HUES48 (cell line): ENCODE data around the gene CYYR1.

Experiments used
- H3K27ac ChIP-seq: one replicate; pipeline ENCODE4 v1.7.0; 2013; ENCODE audit warnings: low read depth, low read length, inconsistent platforms
- H3K27me3 ChIP-seq: 2 replicates; pipeline ENCODE4 v1.6.1; 2013; ENCODE audit warnings: mild to moderate bottlenecking, low read length; ENCODE audit not compliant: control insufficient read depth, insufficient read depth
- H3K36me3 ChIP-seq: 2 replicates; pipeline ENCODE4 v1.6.1; 2013; ENCODE audit warnings: low read length; ENCODE audit not compliant: control insufficient read depth, insufficient read depth
- H3K4me1 ChIP-seq: 2 replicates; pipeline ENCODE4 v1.6.1; 2013; ENCODE audit warnings: mild to moderate bottlenecking, low read length; ENCODE audit not compliant: control insufficient read depth, insufficient read depth
- H3K4me3 ChIP-seq: 2 replicates; pipeline ENCODE4 v1.5.1; 2013; ENCODE audit warnings: mild to moderate bottlenecking, low read depth, low read length
- H3K9ac ChIP-seq: 2 replicates; pipeline ENCODE4 v1.6.1; 2013; ENCODE audit warnings: mild to moderate bottlenecking, low read depth, low read length, moderate library complexity
- H3K9me3 ChIP-seq: 2 replicates; pipeline ENCODE4 v1.6.1; 2013; ENCODE audit warnings: low read length; ENCODE audit not compliant: control insufficient read depth, insufficient read depth

The CYYR1 gene

DNA sequence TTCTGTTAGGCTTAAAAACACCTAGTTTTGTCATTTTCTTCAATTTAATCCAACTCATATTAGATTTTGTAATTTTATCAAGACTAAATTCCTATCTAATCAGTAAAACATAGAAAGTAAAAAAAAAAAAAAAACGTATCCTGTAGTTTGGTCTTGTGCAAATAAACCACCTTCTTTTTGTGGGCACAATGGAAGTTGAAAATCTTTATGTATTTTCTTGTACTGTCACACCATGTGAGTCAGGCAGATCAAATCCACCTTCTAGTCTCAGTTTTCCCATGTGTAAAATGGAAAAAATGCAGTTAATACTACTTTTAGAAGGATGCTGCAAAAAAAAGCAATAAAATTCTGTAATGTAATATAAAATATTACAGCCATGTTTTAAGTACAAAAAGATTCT lies 129.8 kb downstream of the CYYR1 start:
- Histone ChIP-seq H3K4me3 (no peak overlapping the region), H3K36me3 (no peaks in the 10 kb centered on the region), H3K4me1 (no peaks in the 10 kb centered on the region), H3K9me3 (no peaks in the 10 kb centered on the region), H3K27ac (no peak overlapping the region), H3K9ac (no peak overlapping the region), H3K27me3 (no peaks in the 10 kb centered on the region)

DNA sequence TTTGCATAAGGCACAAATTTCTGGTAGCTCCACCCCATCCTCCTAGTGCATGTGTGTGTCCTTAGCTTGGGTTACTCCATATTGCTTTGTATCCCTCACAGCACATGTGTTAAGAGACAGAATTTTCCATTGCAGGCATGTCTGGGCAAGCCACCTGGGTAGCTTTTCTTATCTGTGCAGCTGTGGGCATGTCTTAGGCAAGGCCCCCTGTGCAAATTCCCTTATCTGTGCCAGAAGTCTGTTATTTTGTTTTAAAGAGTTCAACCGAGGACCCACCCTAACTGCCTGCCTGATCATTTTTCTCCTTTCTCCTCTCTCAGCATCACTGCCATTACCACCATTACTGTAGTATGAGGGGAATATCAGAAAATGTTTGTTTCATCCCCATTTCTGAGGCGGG lies 131.9 kb downstream of the CYYR1 start:
- H3K9ac ChIP-seq = no peak overlapping the region
- no peaks in the 10 kb centered on the region for H3K27me3 ChIP-seq
- 0 out of 2 replicates have a peak, but pooled peaks cover 8% of the 10 kb centered on the region for H3K4me1 ChIP-seq
- no peaks in the 10 kb centered on the region for H3K9me3 ChIP-seq
- no peak overlapping the region for H3K4me3 ChIP-seq
- no peak overlapping the region for H3K27ac ChIP-seq
- H3K36me3 ChIP-seq = no peaks in the 10 kb centered on the region

DNA sequence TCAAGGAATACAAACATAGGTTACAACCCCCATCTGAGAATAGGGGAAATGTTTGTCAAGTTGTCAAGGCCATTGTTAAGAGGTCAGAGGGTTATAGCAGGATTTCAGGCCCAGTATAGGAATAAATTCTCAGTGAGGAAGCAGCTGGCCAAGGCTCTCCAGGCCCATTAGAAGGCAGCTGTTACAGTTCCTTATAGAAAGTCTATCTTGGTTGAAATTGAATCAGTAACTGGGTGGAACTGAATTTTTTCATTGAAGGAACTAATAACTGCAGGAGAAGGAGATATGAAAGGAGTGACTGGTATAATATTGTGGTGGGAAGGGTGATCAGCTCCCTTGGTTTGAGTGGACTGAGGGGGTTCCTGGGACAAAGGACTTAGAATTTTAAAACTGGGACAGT lies 134.1 kb downstream of the CYYR1 start:
- Histone ChIP-seq H3K9ac (no peak overlapping the region), H3K27ac (no peak overlapping the region), H3K4me1 (0 out of 2 replicates have a peak, but pooled peaks cover 8% of the 10 kb centered on the region), H3K27me3 (no peaks in the 10 kb centered on the region), H3K4me3 (no peak overlapping the region), H3K36me3 (no peaks in the 10 kb centered on the region), H3K9me3 (no peaks in the 10 kb centered on the region)

DNA sequence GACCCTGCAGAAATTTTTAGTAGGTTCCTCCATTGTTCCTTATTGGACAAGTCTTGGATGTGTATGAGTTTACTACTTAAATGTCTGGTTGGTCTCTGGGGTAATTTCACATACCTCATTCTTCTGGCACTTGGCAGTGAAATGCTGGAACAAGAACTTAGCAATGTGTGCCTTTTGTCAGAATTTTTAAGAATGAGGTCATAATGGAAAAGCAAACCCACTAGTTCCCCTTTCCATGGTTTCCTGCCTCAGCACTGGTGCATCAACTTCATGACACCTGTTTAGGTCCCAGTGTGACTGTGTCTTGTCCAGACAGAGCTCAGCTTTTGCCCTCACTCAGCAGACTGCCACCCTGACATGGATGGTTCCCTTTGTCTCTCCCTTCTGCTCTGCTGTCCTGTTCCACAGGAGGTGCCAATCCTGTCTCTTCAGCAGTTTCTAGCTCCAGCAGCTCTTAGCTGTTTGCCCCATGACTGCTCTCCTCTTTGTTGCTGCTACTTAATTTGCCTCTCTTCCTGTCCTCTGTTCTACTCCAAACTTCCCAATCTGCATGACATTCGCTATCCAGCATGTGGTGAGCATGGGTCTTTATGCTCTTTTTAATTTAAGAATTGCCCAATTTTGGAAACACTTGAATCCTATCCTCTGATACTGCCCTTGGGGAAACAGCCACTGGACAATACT lies 135.6 kb downstream of the CYYR1 start:
- Histone ChIP-seq H3K27me3 (no peaks in the 10 kb centered on the region), H3K27ac (no peak overlapping the region), H3K36me3 (no peaks in the 10 kb centered on the region), H3K9me3 (no peaks in the 10 kb centered on the region), H3K9ac (no peak overlapping the region), H3K4me1 (0 out of 2 replicates have a peak, but pooled peaks cover 8% of the 10 kb centered on the region), H3K4me3 (no peak overlapping the region)

DNA sequence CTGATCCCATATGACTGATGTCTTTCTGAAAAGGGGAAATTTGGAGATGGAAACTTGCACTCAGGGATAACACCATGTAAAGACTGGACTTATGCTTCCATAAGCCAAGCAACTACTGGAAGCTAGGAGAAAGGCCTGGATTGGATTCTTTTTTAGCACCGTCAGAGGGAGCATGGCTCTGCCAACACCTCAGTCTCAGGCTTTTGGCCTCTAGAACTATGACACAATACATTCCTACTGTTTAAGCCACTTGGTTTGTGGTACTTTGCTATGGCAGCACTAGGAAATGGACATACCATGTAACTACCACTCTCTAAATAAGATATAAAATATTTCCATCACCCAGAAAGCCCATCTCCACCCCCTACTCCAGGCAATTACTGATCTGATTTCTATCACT lies 139.7 kb downstream of the CYYR1 start:
- H3K27ac ChIP-seq = no peak overlapping the region
- H3K27me3 ChIP-seq = no peaks in the 10 kb centered on the region
- H3K4me3 ChIP-seq = no peak overlapping the region
- H3K36me3 ChIP-seq = no peaks in the 10 kb centered on the region
- no peaks in the 10 kb centered on the region for H3K9me3 ChIP-seq
- 0 out of 2 replicates have a peak, but pooled peaks cover 8% of the 10 kb centered on the region for H3K4me1 ChIP-seq
- no peak overlapping the region for H3K9ac ChIP-seq

DNA sequence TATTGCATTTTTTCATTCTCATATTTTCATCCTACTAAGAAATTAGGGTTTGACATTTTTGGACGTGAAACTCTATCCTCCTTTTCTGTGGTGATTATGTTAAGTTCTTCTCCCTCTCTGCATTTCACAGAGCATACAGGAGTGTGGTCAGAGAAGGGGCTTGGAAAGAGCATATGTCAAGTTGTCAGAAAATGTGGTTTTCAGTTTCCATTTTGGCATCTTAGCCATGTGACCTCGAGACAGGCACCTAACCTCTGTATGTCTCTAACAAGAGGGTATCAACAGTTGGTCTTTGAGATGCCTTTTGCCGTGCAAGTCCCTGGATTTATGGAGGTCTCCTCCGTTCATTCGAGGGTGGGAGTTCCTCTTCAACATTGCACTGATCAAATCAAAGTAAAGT lies 140.7 kb downstream of the CYYR1 start:
- Histone ChIP-seq H3K4me3 (no peak overlapping the region), H3K9me3 (no peaks in the 10 kb centered on the region), H3K9ac (no peak overlapping the region), H3K4me1 (0 out of 2 replicates have a peak, but pooled peaks cover 2% of the 10 kb centered on the region), H3K27ac (no peak overlapping the region), H3K36me3 (no peaks in the 10 kb centered on the region), H3K27me3 (no peaks in the 10 kb centered on the region)

DNA sequence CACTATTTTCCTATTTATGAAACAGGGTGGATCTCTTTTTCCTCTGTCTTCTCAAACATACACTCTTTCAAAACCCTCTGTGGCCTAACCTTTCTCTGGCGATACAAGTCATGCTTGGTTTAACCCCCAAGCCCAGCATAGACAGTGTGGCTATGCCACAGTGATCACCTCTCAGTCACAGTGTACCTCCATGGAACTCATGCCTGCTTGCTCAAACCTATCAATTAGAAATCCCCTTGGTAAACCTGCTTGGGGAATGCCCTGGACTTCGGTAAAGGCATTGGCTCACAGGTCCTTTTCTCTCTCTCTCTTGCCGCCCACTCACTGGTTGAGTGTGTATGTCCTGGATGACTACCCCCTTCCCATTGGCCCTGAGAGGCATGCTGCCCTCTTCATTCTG lies 147.5 kb downstream of the CYYR1 start:
- no peaks in the 10 kb centered on the region for H3K9me3 ChIP-seq

DNA sequence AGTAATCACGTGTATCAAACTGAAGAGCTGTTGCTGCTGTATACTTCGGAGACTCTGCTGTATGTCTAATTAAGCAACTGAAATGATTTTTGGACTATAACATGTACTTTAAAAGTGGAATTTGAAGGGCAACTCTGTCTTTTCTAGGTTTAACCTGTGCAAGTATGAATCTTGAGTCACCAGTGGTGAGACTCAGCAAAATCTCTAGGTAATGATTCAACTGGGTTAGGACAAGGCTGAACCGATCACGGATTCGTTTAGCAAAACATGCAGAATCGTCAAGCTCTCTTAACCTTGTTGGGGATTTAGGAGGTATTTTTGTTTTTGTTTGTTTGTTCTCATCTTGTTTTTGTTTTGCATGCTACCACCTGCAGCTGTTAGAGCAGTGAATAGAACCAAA lies 149.6 kb downstream of the CYYR1 start:
- H3K4me3 ChIP-seq = no peak overlapping the region

More for the DNA sequence above, 147.5 kb downstream of the CYYR1 start:
- Histone ChIP-seq H3K4me1 (no peaks in the 10 kb centered on the region), H3K4me3 (no peak overlapping the region), H3K9ac (no peak overlapping the region), H3K36me3 (no peaks in the 10 kb centered on the region), H3K27ac (no peak overlapping the region), H3K27me3 (no peaks in the 10 kb centered on the region)

DNA sequence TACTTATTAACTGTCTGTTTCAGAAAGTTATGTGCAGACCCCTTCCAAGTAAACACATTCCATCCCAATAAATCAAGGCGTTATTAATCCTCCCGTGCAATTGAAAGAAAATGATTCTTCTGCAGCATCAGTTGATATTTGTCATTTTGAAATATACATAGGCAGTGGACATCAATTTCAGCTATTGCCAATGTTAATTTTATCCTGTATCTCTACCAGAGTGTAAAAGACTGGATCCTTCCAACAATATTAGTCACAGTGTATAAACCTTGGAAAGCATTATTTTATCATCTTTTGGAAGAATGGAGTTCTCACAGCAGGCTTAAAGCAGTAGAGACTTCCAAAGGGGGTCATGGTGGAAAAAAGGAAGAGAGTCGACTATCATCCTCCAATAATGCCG lies 150.4 kb downstream of the CYYR1 start:
- Histone ChIP-seq H3K9ac (no peak overlapping the region), H3K4me1 (no peaks in the 10 kb centered on the region)

More for the DNA sequence above, 149.6 kb downstream of the CYYR1 start:
- no peaks in the 10 kb centered on the region for H3K4me1 ChIP-seq
- H3K27me3 ChIP-seq = no peaks in the 10 kb centered on the region
- no peak overlapping the region for H3K27ac ChIP-seq
- H3K9ac ChIP-seq = no peak overlapping the region
- H3K9me3 ChIP-seq = no peaks in the 10 kb centered on the region
- H3K36me3 ChIP-seq = no peaks in the 10 kb centered on the region

DNA sequence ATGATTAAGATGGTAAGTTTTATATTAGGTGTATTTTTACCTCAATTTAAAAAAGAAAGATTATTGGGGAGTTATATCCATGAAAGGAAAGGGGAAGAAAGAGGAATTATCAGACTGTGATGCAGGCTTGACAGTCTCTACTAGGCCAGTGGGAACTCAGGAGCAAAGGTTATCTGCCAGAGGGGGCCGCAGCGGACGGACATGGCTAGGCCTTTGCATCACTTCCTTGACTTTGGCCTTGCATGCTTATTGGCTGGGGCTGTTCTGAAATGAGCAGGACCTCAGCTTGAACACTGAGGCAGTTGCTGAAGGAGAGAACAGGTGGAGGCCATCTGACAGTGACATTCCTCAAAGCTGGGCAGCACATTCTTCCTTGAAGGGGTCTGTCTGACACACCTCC lies 150.9 kb downstream of the CYYR1 start:
- no peak overlapping the region for H3K4me3 ChIP-seq
- no peaks in the 10 kb centered on the region for H3K36me3 ChIP-seq
- no peak overlapping the region for H3K9ac ChIP-seq
- H3K9me3 ChIP-seq = no peaks in the 10 kb centered on the region
- no peaks in the 10 kb centered on the region for H3K27me3 ChIP-seq
- H3K27ac ChIP-seq = no peak overlapping the region
- no peaks in the 10 kb centered on the region for H3K4me1 ChIP-seq

More for the DNA sequence above, 150.4 kb downstream of the CYYR1 start:
- no peaks in the 10 kb centered on the region for H3K36me3 ChIP-seq
- no peaks in the 10 kb centered on the region for H3K9me3 ChIP-seq
- no peak overlapping the region for H3K27ac ChIP-seq
- H3K4me3 ChIP-seq = no peak overlapping the region
- H3K27me3 ChIP-seq = no peaks in the 10 kb centered on the region

DNA sequence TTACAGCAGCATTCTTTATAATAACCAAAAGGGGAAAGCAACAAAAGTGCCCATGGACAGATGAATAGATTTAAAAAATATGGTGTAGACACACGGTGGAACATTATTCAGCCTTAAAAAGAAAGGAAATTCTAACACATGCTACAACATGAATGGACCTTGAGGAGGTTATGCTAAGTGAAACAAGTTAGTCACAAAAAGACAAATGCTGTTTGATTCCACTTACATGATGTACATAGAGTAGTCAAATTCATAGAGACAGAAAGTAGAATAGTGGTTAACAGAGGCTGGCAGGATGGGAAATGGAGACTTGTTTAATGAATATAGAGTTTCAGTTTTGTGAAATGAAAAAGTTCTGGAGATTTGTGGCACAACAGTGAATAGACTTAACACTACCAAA lies 151.4 kb downstream of the CYYR1 start:
- no peaks in the 10 kb centered on the region for H3K4me1 ChIP-seq
- no peaks in the 10 kb centered on the region for H3K27me3 ChIP-seq
- H3K9ac ChIP-seq = no peak overlapping the region
- no peaks in the 10 kb centered on the region for H3K9me3 ChIP-seq
- no peak overlapping the region for H3K27ac ChIP-seq
- no peak overlapping the region for H3K4me3 ChIP-seq
- no peaks in the 10 kb centered on the region for H3K36me3 ChIP-seq
